GM18519 (cell line): ENCODE data around the gene KAZN.

Experiments used
- ATAC-seq: cut with Tn5 transposase; IDR thresholded peaks from one replicate; pipeline ENCODE4 v1.9.1; 2021; ENCODE audit warnings: mild to moderate bottlenecking, moderate library complexity; ENCODE audit not compliant: unreplicated experiment, low FRiP score

The KAZN gene

DNA sequence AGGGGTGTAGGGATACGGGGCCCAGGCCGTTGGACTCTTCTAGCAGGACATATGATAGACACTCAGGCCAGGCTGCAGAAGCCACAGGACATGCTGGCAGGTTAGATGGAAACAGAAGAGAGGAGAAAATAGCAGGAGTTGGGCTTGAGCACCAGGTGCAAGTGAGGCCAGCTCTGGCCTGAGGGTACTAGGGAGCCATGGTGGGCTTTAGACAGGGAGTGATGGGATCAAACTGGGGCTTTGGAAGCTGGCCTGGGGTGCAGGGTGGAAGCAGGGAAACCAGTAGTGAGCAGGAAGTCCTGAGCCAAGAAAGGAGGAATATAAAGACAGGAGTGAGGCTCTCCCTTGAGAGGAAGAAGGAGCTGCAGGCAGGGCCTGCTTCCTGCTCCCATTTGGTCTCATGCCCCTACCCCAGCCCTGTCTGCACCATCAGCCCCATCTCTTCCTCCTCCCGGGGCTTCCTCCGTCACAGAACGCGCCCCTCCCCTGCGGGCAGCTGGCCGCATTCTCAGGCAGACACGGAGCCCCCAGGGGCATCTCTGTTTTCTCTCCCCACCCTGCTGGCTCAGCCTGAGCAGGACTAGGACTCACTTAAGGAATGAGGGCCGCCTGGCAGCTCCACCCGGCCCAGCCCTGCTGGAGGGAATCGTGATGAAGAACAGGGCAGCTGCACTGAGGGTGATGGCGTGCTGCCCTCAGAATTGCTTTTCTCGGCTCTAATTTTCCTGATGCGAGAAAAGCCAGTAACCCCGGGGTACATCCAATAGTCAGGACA is 389.5 kb downstream of the KAZN start:
- ATAC-seq, result no peak

- ATAC-seq, result no peak
These were observed 390.2 kb downstream of the KAZN start for GRCh38 chr1:14988636-14989035.

- ATAC-seq, result no peak
These were observed 391.6 kb downstream of the KAZN start for GRCh38 chr1:14989931-14990728.

DNA sequence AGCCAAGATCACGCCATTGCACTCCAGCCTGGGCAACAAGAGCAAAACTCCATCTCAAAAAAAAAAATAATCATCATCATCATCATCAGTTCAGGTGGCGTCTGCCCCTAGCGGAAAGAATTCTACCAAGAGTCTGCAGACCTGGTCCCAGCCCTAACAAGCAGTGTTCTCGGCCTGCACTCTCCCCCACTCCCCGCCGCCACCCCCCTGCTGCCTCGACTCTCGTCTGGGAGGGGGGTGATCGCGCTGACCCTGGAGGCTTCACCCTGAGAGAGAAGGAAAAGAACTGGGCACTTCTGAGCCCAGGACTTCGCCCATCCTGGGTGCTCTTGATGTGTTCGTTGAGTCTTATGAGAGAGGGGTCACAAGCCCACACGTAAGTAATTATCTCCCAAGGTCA is 394.9 kb downstream of the KAZN start:
- ATAC-seq, result no peak

- ATAC-seq, result no peak
These were observed 395.7 kb downstream of the KAZN start for GRCh38 chr1:14994148-14994547.

DNA sequence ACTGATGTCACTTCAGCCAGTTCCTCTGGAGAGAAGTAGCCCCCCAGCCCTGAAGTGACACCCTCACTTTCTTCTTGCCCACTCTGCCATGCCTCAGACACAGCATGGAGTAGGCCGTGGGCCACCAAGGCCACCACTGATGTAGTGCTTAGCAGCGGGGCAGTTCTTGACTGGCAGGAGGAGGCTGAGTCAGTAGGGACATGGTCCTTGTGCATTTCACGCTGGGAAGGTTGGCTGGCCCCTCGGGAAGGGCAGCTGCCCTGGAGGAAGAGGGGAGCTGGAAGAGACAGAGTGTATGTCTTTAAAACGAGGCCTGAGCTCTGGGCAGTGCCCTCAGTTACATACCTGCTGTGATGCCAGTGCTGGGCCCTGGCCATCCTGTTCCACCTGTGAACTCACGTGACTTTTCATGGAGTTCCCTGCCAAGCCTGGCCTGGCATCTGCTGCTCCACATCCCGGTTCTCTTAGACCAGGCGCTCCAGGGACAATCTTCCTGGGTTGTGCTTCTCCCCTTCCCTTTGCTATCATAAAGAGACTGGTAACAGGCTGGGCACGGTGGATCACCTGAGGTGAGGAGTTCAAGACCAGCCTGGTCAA is 396.5 kb downstream of the KAZN start:
- ATAC-seq, result no peak

DNA sequence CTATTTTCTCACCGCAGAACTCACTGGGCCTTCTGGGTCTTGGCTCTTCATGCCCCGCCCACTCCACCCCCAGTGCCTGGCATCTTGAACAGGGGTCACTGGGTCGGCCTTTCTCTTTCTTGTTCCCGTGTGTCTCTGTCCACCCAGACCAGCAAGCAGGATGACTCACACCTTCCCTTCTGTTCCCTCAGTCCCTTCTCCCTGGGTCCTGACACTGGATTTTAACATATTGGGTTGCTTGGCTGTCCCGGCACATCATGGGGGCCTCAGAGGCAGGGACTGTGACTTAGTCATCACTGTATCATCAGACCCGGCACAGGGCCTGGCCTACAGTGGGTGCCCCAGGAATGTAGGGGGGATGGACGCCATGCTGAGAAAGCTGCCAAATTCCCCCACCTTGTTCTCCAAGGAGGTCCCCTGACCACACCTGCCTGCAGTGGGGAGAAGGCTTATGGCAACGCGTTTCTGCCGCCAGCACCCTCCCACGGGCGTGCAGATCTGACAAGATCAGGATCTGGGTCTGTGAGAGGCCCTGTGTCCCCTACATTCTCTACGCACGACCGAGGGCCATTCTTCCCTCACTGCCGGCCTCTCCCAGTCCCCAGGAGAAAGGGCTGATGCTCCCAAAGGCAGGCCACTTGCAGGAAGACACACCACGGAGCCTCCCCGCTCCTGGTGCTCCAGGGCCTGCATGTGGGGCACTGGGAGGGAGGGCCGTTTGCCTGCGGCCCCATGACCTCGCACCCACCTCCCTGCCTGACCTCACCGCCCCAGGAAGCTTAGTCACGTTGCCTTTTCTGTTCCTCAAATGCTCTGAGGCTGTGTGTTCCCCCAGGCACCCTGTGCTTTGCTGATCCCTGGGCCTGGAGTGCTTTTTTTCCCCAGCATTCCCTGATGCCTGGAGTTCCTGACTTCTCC is 397.9 kb downstream of the KAZN start:
- no peak for ATAC-seq

DNA sequence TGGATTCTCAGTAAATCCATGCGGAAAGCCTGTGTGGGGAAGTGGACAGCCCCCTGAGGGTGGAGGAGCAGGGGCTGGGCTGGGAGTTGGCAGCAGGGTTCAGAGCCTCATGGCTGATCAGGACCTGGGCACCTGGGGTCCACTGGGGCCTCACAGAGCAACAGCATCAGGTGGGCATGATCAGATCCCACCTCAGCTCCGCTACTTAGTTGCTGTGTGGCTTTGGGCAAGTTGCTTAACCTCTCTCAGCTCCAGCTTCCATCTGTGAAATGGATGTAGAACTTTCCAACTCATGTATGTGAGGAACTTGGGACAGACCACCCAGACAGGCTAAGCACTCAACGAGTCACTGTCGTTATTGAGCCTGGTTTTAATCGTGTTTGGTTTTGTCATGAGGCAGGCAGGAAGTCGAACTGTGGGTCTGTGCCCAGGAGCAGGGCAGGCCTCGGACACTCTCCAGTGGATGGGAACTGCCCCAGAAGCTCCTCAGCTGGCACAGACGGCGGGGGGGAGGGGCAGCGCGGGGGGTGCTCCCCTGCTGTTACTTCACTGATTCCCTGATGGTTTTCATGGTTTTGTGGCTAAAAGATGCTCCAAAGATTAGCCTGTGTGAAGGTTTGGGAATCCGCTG is 399.3 kb downstream of the KAZN start:
- no peak for ATAC-seq

- ATAC-seq, result no peak
These were observed 401.0 kb downstream of the KAZN start for GRCh38 chr1:14999441-14999840.

DNA sequence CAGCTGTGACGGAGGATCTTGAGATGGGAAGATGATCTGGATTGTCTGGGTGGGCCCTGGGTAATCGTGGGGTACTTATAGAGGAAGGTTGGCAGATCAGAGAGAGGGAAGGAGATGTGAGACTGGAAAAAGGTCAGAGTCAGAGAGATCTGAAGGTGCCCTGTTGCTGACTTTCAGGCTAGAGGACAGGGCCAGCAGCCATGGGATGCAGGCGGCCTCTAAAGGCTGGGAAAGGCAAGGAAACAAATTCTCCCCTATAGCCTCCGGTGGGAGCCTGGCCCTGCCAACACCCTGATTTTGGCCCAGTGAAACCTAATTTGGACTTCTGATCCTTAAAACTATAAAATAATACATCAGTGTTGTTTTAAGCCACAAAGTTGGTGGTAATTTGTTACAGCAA is 401.5 kb downstream of the KAZN start:
- ATAC-seq, result no peak

- no peak for ATAC-seq
These were observed 402.2 kb downstream of the KAZN start for GRCh38 chr1:15000671-15001070.

DNA sequence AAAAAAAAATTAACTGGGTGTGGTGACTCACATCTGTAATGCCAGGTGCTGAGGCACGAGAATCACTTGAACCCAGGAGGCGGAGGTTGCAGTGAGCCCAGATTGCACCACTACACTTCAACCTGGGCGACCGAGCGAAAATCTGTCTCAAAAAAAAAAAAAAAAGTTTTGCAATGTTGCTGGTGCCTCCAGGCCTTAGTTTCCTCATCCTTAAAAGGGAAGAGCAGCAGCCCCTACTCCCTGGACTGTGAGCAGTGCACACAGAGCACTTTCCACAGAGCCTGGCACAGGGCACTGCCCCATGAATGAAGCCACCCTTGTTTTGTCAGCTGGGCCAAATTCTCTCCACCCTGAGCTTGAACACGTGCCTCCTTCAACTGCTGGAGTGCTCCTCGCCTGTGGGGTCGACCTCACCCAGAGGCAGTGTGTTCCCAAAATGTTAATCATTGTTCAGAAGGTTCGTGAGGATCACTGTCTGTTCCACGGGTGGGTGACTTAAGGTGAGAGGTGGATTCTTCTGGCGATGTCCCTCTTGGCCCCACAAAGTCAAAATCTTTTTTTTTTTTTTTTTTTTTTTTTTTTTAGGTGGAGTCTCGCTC is 402.9 kb downstream of the KAZN start:
- no peak for ATAC-seq

GRCh38 chr1:15002325-15002724 is 403.8 kb downstream of the KAZN start:
- ATAC-seq, result no peak

DNA sequence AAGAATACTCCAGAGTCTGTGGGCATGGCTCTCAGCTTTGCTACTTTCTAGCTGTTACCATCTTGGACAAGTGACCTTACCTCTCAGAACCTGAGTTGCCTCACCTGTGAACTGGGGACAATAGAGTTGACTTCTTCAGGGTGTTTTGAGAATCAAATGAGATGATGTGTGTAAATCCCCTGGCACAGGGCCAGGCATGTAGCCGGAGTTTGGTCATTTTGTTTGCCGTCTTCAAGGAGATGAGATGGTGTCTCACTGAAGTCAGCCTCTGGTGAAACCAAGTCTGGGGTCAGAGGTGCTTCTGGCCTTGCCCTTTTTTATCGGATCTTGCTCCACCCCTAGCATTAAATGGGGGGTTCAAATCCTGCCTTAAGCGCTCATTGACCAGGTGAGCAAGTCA is 405.9 kb downstream of the KAZN start:
- no peak for ATAC-seq

DNA sequence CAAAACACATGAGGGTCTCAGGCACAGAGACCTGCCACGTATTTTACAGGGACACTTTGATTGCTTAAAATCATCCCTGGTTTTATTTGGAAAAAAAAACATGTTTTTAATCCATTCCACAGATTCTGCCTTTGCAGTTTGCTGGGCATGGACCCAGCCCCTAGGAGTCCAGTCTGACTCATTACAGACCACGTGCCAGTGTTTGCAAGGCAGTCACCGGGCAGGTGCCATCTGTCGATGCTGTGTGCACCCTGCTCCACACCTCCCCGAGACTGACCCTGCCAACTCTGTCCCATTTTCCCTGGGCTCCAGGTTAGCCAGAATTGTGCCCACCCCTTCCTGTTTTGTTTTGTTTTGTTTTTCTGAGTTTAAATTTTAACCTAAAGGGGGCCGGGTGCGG is 406.6 kb downstream of the KAZN start:
- ATAC-seq, result no peak

GRCh38 chr1:15007368-15007767 is 408.9 kb downstream of the KAZN start:
- ATAC-seq, result no peak

DNA sequence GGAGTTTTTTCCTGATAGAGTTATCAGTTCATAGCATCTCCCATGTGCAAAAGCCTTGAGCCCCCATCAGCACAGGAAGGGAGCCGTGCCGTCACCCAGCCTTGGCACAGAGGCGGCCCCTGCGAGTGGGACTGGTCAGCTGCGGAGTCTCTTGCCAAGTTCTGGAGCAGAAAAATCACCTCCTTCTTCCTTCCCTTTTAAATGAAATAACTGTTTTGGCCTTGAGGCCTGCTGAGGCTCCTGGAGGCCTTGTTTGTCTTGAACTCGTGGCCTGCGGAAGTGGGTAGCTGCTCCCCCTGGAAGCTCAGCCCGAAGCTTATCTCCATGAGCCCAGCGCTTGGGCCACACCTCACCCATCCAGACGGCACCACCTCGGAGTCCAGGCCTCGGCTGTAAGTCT is 409.4 kb downstream of the KAZN start:
- no peak for ATAC-seq

DNA sequence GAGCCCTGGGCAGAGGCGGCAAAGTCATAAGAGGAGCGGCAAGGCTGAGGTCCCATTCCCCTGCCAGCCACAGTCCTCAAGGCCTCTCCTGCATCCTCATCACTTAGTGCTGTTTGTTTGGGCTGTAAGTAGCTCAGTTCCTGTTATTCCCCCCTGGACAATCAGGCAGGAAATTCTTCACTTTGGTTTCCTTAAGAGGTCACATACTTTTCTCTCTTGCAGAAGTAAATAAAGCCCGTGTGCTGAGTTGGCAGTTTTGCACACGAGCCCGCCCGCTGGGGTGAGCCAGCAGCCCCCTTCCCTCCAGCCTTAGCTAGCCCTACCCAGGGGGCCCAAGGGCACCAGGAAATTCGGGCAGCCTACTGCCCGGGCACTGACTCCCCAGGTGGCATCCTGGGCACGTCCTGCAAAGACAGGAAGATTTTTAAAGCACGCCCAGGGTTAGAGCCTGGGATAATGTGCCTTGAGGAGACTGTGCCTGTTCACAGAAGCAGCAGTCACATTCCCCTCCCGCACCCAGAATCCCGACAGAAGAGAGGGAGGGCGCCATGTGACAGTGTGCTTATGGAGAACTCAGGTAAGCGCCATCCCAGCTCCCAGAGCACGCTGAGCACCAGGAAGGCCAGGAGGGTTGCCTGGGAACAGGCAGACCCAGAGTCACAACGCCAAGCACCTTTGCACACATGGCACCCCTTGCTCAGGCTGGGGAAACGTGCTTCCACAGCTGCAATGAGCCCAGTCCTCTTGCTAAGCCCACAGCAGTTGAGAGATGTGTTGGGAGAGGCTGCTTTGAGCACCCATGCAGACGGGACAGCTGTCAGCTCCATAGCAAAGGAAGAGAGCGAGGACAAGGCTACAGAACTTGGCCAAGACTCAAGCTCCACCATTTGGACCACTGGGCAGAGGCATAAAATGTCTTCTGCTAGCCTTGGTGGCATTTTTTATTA is 410.6 kb downstream of the KAZN start:
- no peak for ATAC-seq

GRCh38 chr1:15011160-15011559 is 412.7 kb downstream of the KAZN start:
- ATAC-seq, result no peak
